Islet of Langerhans (tissue), 1 donor: ENCODE results near the gene TRIM41.
"Not testable (repeated sequence)": the region's sequence is repeated elsewhere in the genome, so short reads cannot be mapped to it uniquely, and the experiment has no call there.

Source experiments
- FAIRE-seq: peaks from one replicate; lab custom pipeline; 2011; peaks lifted over from hg19 to GRCh38; lab: Jason Lieb, UNC

TRIM41 gene

DNA sequence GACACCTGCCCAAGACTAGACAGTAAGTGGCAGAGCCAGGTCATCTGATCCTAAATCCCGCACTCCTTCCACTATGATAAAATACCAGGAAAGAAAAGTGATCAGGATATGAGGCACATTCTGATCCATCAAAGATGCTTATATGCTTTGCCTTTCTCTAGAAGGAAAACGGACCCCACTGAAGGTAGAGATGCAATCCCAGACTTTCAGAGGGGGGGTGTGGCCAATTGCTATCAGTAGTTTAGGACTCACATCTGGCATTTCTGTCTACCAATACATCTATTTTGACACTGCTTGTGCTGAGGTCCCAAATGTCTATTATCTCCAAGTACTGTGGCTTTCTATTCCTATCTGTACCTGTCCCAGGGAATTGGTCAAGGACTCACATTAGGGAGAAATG is 36.2 kb downstream of the TRIM41 start:
- no peak for FAIRE-seq

DNA sequence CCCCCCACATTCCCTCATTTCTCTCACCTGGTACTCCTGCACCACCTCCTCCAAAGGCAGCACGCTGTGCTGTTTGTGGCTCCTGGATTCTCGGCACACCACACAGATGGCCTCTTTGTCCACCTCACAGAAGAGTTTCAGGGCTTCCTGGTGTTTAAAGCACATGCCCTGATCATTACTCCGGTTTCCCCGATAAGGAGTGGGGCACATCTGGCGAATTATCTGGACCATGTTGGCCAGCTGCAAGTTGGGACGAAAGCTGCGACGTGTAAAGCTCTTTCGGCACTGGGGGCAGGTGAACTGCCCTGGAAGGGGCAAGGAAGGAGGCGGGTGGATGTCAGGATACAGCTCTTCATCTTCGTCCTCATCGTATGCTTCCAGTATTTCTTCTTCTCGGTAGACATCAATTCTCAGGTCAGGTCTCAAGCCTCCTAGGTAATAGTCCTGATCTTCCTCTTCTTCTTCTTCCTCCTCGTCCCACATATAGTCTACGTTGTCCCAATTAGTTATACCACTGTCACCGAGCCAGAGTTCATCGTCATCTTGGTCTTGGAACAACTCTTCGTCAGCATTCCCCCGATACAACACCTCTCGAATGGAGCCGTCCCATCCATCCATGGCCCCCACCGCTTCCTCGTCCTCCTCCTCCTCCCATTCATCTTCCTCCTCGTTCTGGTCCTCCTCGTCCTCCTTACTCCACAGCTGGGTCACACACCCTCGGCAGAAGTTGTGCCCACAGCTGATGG is 37.1 kb downstream of the TRIM41 start:
- no peak for FAIRE-seq

GRCh38 chr5:181260720-181261319 is 37.7 kb downstream of the TRIM41 start, which contains the start of gene TRIM52:
Gene TRIM52, minus strand, starts transcription at chr5:181261143. Its CDS starts 330 bp downstream, at chr5:181260813.
- no peak for FAIRE-seq

DNA sequence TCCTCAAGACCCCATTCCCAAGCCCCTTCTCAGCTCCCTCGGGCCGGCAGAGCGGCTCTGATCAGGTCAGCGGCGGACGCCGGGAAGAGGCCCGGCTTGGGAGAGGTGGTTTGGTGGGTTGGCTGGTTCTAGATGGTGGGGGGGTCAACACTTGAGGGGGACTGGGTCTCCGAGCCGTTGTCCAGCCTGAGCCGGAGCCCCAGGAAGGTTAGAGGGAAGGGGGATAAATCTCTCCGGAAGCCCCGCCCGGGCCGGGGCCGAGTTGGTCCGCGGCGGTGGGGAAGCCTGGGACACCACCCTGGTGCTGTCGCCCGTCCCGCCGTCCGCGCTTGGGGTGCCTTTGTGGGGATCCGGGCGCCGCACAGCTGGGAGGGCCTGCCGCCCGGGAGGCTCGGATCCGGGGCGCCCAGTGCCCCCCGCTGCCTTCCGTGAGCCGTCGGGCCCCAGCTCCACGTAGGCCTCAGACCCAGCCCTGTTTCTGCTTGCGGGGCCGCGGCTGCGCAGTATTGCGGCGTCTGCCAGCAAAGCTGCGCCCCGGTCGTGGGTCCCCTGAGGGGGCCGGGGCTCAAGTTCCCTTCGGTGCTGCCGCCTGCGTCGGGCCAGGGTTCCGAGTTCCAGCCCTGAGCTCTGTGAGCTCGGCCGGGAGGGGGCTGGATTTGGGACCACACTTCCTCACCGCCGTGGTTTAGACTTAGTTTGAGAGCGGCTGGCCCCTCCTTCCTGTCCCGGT is 38.4 kb downstream of the TRIM41 start:
- FAIRE-seq, result no peak

GRCh38 chr5:181263633-181264032 is 40.6 kb downstream of the TRIM41 start:
- FAIRE-seq, result no peak

DNA sequence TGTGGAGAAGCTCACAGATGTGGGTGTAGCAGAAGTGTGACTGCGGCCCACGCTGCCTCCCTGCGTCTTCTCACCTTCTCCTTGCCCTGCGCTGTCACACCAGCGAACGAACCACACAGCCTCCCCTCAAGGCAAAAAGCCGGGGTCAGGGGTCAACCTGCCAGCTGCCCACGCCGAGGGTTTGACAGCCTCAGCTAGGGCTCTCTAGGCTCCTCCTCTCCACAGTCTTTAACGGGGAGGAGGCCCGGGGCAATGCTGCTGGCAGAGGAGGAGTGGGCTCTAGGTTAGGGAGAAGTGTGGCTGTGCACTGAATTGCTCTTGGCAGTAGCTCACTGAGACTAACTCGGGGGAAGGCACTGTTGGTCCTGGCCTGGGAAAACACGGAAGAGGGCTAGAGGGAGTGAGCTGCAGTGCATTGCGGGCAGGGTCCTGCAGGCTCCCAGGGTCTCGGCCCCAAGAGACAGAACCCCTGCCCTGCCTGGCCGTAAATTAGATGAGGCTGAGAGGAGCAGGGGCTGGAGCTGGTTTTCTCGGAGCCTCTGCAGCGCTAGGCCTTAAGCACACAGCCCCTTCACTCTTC is 42.1 kb downstream of the TRIM41 start:
- FAIRE-seq, result no peak

GRCh38 chr5:181267291-181267904 is 44.3 kb downstream of the TRIM41 start:
- FAIRE-seq, result not testable (repeated sequence)

- not testable (repeated sequence) for FAIRE-seq
These were observed 44.8 kb downstream of the TRIM41 start for GRCh38 chr5:181267907-181268306.

GRCh38 chr5:181271081-181271480 is 48.0 kb downstream of the TRIM41 start:
- no peak for FAIRE-seq

GRCh38 chr5:181273433-181273744 is 50.3 kb downstream of the TRIM41 start:
- not testable (repeated sequence) for FAIRE-seq

DNA sequence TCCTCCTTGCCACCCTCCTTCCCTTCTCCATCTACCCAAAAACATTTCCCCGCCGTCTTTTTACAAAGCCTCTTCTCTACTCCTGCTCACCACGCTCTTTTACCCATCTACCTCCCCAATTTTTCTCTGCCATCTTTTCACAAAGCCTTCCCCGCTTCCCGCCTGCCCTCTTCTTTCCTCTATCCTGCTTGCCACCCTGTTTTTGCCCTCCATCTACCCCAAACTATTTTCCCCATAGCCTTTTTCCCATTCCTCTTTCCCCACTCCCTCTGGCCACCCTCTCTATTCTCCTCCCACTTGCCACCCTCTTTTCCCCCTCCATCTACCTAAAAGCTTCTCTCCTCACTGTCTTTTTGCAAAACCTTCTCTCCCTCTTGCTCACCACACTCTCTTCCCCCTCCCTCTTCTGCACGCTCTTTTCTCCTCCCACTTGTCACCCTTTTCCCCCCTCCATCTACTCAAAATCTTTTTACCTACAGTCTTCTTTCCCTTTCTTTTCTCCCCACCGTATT is 57.2 kb downstream of the TRIM41 start:
- no peak for FAIRE-seq

- FAIRE-seq, result no peak
These were observed 58.2 kb downstream of the TRIM41 start for GRCh38 chr5:181281077-181281983.

GRCh38 chr5:181281984-181282316 is 58.9 kb downstream of the TRIM41 start:
- FAIRE-seq, result no peak

DNA sequence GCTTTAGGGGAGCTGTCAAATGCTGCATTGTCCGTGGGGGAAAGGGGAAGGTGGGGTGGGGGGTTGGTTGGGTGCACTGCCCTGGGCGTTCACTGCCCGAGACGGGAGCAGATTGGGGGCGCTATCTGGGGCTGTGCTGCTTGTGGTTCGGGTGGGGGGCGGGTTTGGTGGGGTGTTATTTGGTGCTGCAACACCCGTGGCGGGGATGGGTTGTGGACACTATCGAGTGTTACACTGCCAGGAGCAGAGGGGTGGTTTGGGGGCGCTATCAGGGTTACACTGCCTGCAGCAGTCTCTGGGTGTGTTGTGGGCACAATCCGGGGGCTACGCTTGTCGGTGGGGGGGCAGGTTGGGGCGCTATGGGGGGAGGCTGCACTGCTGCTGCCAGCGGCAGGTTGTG is 59.3 kb downstream of the TRIM41 start:
- FAIRE-seq, result not testable (repeated sequence)

DNA sequence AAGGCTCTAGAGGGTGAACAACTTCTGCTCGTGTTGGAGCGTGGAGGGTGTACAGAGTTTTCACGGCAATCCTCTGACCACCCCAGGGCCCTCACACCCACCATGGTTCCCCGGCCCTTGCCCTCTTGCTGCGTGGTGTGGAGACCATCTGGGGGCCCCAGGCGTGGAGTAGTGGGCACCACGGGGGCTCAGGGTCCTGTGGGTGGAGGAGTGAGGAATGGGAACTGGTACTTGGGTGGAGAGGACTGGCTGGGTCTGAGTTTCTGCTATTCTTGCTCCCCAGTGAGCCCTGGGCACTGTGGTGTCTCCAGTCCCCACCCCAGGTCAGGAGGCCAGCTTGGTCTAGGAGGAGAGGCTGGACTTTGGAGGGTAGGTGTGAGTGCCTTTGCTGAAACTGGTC is 59.8 kb downstream of the TRIM41 start:
- FAIRE-seq, result no peak

GRCh38 chr5:181283347-181283746 is 60.3 kb downstream of the TRIM41 start:
- no peak for FAIRE-seq

DNA sequence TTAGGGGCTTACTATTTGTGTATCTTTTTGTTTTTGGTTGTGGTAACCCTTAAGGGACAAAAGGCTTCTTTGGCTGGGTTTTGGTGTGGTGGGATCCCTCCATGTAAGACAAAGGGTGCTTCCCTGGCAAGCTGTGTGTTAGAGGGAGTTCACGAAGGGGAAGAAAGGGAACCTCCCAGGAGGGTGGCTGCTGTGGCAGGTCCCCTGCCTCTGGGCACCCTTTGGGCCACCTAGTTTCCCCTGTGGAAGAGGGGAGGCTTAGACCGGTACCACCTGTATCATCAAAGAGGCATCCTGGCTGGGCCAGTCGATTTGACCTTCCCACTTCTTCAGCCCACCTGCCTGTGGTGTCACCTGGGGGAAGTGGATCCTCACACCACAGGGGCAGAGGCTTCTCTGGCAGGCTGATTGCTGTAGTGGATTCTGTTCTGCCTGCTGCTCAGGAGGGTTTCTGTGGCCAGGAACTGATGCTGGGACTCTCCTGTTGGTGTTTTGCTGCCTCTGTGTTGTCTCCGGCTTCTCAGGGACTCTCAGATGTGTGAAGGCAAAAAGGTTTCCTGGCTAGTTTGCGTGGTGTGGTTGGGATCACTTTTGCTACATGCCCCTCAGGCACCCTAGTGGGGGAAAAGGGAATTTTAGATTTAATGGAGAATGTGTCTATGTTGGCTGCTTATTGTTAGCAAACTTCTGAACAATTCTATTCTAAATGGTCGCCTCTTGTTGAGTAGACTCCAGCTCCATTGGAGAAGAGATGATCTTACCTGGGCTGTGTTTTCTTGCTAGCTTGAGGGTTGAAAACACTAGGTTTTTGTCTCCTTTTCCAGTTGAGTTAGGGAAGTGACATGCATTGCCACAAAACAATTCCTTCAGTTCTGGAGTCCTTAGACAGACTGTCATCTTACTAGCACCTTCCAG is 61.0 kb downstream of the TRIM41 start:
- not testable (repeated sequence) for FAIRE-seq
